Raji (cell line): ENCODE results near the gene VAC14.

Experiments
- POLR2A ChIP-seq: IDR thresholded peaks from 2 replicates; pipeline ENCODE4 v1.6.1; 2011; ENCODE audit warnings: low read depth, low read length, control low read depth; ENCODE audit not compliant: insufficient read depth

VAC14 gene

GRCh38 chr16:70789595-70790447 is 11.1 kb downstream of the VAC14 start:
- TF ChIP-seq POLR2A: no peak

DNA sequence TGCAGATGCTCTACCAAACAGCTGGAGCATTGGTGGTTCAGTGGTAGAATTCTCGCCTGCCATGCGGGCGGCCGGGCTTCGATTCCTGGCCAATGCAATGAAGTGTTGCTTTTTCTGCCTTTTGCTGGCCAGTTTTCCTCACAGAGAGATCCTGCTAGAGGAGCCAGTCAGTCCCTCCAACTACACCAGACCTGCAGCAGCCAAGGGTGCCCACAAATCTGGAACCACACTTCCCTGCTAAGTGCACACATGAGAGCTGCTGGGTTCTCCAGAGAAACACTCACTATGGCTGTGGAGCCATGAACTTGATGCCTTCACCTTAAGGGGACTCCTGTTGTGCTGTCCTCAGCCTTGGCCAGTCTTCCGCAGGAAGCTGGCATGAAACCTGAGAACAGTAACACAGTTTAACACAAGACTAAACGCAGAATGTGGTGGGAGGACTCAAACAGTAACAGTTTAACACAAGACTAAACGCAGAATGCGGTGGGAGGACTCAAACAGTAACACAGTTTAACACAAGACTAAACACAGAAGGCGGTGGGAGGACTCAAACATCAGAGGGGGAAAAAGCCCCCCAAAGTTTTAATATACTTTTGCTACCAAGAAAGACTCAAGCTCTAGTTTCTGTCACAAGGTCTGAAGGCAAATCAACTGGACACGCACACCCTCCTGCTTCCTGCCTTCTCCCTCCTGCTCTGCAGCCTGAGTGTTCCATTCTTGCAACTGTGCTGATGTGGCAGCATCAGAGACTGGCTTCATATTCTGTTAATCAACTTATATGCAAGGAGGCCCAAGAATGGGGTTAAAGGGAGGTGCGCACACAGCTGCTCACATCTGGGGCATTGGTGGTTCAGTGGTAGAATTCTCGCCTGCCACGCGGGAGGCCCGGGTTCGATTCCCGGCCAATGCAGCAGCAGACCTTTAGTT is 12.0 kb downstream of the VAC14 start:
- TF ChIP-seq POLR2A: no peak

- no peak for TF ChIP-seq POLR2A
These were observed 14.8 kb downstream of the VAC14 start for GRCh38 chr16:70786020-70786755.

DNA sequence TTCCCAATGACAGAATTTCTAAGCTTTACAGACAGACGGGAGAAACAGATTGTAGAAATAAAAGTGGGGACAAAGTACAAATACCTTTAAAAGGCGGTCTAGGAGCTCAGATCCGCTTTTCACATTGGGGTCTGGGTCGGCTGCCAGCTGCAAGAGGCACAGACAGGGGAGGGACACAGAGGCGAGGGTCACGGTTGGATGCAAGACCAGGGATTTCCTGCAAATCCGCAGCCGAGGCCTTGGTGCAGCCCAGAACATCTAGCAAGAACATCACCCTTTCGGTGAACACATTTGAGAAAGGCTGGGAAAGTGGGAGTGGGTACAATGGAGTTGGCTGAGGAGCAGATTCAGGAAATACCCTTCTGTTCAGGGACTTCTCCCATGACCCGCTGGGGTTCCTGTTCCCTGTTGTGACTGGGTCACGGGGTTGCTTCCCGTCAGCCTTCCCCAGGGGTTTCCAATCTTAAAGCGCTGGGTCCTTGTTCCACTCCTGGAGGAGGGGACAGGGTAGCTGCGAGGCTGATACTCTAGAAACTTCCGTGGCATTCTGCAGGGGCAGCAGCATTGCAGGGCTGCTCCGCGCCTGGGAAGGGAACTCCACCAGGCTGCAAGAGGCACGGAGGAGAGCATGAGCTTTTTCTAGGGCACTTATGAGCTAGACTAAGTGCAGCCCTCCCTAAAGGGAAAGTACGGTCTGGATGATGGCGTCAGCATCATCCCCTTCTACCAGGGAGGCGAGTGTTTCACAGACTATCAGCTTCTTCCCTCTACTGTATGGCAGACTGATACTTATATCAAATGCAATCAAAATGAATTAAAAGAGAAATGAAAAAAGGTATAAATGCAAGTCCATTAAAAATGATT is 16.0 kb downstream of the VAC14 start:
- no peak for TF ChIP-seq POLR2A

- TF ChIP-seq POLR2A: no peak
These were observed 18.7 kb downstream of the VAC14 start for GRCh38 chr16:70782237-70782636.

GRCh38 chr16:70781800-70782199 is 19.2 kb downstream of the VAC14 start:
- TF ChIP-seq POLR2A: no peak

GRCh38 chr16:70780546-70780945 is 20.4 kb downstream of the VAC14 start:
- TF ChIP-seq POLR2A: no peak

DNA sequence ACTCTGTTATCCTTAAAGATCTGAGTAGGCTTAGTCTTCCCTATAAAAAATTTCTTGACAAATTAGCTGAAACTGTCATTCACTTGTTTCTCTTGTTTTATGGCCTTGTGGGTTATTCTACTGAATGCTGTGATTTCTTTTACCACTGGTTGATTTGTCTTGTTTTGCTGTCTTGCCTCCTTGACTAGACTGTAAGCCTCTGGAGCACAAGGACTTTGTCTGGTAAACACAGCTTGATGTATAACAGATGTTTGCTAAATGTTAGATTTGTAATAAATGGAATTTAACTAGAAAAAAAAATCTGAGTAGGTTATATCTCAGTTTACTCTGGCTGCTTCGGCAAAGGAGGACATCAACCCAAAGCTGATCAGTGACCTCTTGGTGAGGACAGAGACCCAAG is 21.6 kb downstream of the VAC14 start:
- no peak for TF ChIP-seq POLR2A

DNA sequence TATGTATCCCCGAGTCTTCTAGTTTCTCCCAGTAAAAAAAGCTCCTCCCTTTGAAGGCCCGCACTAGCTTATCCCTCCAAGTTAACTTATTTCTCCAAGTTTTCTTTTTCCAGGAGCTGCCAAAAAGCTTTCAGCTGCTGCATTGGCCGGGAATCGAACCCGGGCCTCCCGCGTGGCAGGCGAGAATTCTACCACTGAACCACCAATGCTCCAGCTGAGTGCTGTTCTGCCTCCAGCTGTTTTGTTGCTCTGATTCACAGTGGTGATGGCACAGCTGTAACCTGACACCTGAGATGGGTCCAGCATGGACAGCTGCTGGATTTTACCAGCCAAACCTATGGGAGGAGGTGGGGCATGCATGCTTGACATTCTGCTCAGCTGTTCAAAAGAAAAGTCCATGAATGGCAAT is 22.1 kb downstream of the VAC14 start:
- no peak for TF ChIP-seq POLR2A

DNA sequence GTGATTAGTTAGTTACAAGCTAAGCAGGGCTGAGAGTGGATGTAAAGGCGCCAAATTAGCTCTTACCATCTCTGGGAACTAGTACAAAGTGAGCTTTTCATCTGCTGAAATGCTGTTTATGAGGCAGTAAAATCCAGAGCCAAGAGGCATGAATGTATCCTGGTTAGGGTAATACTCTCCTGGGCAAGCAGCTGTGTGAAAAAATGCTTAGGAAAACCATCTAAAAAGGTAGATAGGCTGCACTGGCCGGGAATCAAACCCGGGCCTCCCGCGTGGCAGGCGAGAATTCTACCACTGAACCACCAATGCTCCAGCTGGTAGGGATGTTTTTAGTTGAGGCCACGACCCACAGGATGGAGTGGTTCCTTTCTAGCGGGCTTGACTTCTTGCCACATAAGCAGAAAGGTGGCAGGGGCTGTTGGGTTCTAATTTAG is 23.0 kb downstream of the VAC14 start:
- TF ChIP-seq POLR2A: no peak

DNA sequence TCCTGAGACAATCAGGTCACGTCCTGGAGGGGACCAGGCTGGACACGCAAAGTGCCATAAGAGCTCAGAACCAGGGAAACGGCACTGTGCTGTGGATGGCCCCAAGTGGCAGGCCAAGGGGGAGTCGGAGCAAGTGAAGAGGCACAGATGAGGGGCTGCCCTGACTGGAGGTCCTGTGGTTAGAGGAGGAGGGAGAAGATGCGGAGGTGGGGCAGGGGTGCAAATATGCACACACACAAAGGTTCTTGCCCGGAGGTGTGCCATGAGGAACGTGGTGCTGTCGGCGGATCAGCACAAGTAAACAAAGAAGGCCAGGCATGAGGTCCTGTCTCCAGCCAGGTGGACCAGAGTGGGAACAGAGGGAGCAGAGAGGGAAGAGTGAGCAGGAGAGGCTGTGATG is 23.5 kb downstream of the VAC14 start:
- TF ChIP-seq POLR2A: no peak

GRCh38 chr16:70775399-70775798 is 25.6 kb downstream of the VAC14 start:
- no peak for TF ChIP-seq POLR2A

DNA sequence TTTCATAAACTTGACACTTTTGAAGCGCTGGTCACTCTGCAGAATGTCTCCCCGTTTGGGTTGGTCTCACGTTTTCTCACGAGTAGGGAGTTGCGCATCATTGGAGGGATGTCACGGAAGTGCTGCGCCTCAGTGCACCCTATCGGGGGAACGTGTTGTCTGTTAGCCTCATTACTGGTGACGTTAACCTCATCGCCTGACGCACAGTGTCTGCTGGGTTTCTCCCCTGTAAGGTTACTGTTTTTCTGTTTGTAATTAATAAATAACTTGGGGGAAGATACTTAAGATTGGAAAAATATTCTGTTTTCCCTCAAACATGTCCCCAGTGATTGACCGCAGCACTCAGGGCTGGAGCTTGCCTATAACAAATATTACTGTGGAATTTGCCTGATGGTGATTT is 26.7 kb downstream of the VAC14 start:
- no peak for TF ChIP-seq POLR2A

- no peak for TF ChIP-seq POLR2A
These were observed 28.5 kb downstream of the VAC14 start for GRCh38 chr16:70772493-70772892.
